A549 (cell line): ENCODE data around the gene NHLH1. TPM values are rescaled to one million over a fixed set of nuclear protein-coding genes. Genes with fewer than 3 reads are reported as not detected.

Experiments used
- ATAC-seq, 2 experiments: fragments of 200-7000 bp in 1 of 2; fragments of >200 bp in 1 of 2; cut with Nextera tagmentation in 1 of 2; cut with Tn5 transposase in 1 of 2; 3 replicates each; pipeline versions ENCODE4 v1.8.0 to v1.9.1; 2018 to 2020; ENCODE audit warnings: mild to moderate bottlenecking in 1 of 2, moderate library complexity in 1 of 2
- CTCF ChIA-PET: fragments of 300-600 bp; sonication (Branson Sonifier 250); formaldehyde crosslinking; extraction: SDS; loops from one replicate; lab custom pipeline; 2021; ENCODE audit warnings: antibody characterized with exemption, inconsistent platforms; lab: Yijun Ruan, JAX
- POLR2A ChIA-PET: fragments of 350-600 bp; formaldehyde crosslinking; extraction: SDS; loops from one replicate; lab custom pipeline; 2021; ENCODE audit warnings: antibody characterized with exemption, inconsistent platforms; lab: Yijun Ruan, JAX
- DNase-seq, 2 experiments: peaks; one replicate each; pipeline versions ENCODE4 v3.0.0 to v3.0.0-alpha.2; 2011 to 2016; ENCODE audit warnings: low read depth in 1 of 2, low spot score in 1 of 2
- FAIRE-seq: peaks from 2 replicates; lab custom pipeline; 2011; peaks lifted over from hg19 to GRCh38; lab: Jason Lieb, UNC
- H3K27ac ChIP-seq, 2 experiments: fragments of >200 bp; sonication (Bioruptor Twin); formaldehyde crosslinking; 3 replicates each; pipeline ENCODE4 v1.5.1; 2016 to 2017
- H3K4me1 ChIP-seq: fragments of >200 bp; sonication (Bioruptor Twin); formaldehyde crosslinking; 3 replicates; pipeline ENCODE4 v1.6.1; 2016
- H3K4me2 ChIP-seq: fragments of >200 bp; sonication (Bioruptor Twin); formaldehyde crosslinking; 3 replicates; pipeline ENCODE4 v1.6.1; 2016
- H3K4me3 ChIP-seq: fragments of >200 bp; sonication (Bioruptor Twin); formaldehyde crosslinking; 3 replicates; pipeline ENCODE4 v1.5.1; 2016
- H3K9me3 ChIP-seq: fragments of >200 bp; sonication (Bioruptor Twin); formaldehyde crosslinking; 3 replicates; pipeline ENCODE4 v1.6.1; 2016
- CBX2 ChIP-seq: fragments of 200-600 bp; sonication (generic); IDR thresholded peaks from 2 replicates; pipeline ENCODE4 v1.6.1; 2016; ENCODE audit warnings: low read depth, mild to moderate bottlenecking, borderline replicate concordance
- CBX8 ChIP-seq: fragments of 200-600 bp; sonication (generic); IDR thresholded peaks from 2 replicates; pipeline ENCODE4 v1.6.1; 2016
- CHD2 ChIP-seq: fragments of 150-350 bp; IDR thresholded peaks from 2 replicates; pipeline ENCODE4 v1.6.1; 2014; ENCODE audit warnings: low read length; ENCODE audit not compliant: partially characterized antibody
- CHD4 ChIP-seq: fragments of 200-600 bp; sonication (generic); IDR thresholded peaks from 2 replicates; pipeline ENCODE4 v1.6.1; 2016; ENCODE audit warnings: antibody characterized with exemption, mild to moderate bottlenecking, borderline replicate concordance
- EHF ChIP-seq: fragments of 250-450 bp; sonication (Bioruptor Pico); IDR thresholded peaks from 2 replicates; pipeline ENCODE4 v1.5.0; 2020; ENCODE audit warnings: mild to moderate bottlenecking
- ESRRA ChIP-seq: fragments of 150-350 bp; IDR thresholded peaks from 2 replicates; pipeline ENCODE4 v1.6.1; 2014; ENCODE audit warnings: mild to moderate bottlenecking, low read length, borderline replicate concordance
- FOXS1 ChIP-seq: fragments of 250-450 bp; sonication (Bioruptor Pico); IDR thresholded peaks from 2 replicates; pipeline ENCODE4 v1.5.0; 2020; ENCODE audit warnings: mild to moderate bottlenecking, moderate library complexity
- HEYL ChIP-seq: fragments of 250-450 bp; sonication (Bioruptor Pico); IDR thresholded peaks from 2 replicates; pipeline ENCODE4 v1.8.0; 2021; ENCODE audit warnings: mild to moderate bottlenecking, moderate library complexity
- KDM1A ChIP-seq: fragments of 200-600 bp; sonication (generic); IDR thresholded peaks from 2 replicates; pipeline ENCODE4 v1.6.1; 2016; ENCODE audit warnings: low read depth, mild to moderate bottlenecking
- MYC ChIP-seq: IDR thresholded peaks from 2 replicates; pipeline ENCODE4 v1.6.1; 2012; ENCODE audit warnings: mild to moderate bottlenecking, inconsistent platforms, low read length, improper control_type of control experiment, borderline replicate concordance
- NFE2L2 ChIP-seq: fragments of 150-350 bp; conservative IDR thresholded peaks from 2 replicates; pipeline ENCODE4 v1.6.1; 2014; ENCODE audit warnings: low read length
- NPAS2 ChIP-seq: fragments of 250-450 bp; sonication (Bioruptor Pico); IDR thresholded peaks from 2 replicates; pipeline ENCODE4 v1.8.0; 2022; ENCODE audit warnings: mild to moderate bottlenecking, moderate library complexity, borderline replicate concordance
- NR3C1 ChIP-seq: fragments of >200 bp; sonication (Bioruptor Twin); formaldehyde crosslinking; IDR thresholded peaks from 3 replicates; pipeline ENCODE4 v1.6.1; 2017
- PHF8 ChIP-seq: fragments of 200-600 bp; sonication (generic); IDR thresholded peaks from 2 replicates; pipeline ENCODE4 v1.6.1; 2016; ENCODE audit warnings: low read depth, mild to moderate bottlenecking, antibody characterized with exemption, moderate library complexity, borderline replicate concordance
- POLR2A ChIP-seq: IDR thresholded peaks from 2 replicates; pipeline ENCODE4 v1.6.1; 2012; ENCODE audit warnings: mild to moderate bottlenecking, low read length
- RAD21 ChIP-seq, 2 experiments: fragments of >200 bp in 1 of 2; sonication (Bioruptor Twin) in 1 of 2; formaldehyde crosslinking in 1 of 2; IDR thresholded peaks in 1 of 2; conservative IDR thresholded peaks in 1 of 2; 2 replicates in 1 of 2; 3 replicates in 1 of 2; pipeline ENCODE4 v1.6.1; 2012 to 2018; ENCODE audit warnings: inconsistent platforms in 1 of 2
- RNF2 ChIP-seq: fragments of 200-600 bp; sonication (generic); IDR thresholded peaks from 2 replicates; pipeline ENCODE4 v1.6.1; 2016; ENCODE audit warnings: low read depth, mild to moderate bottlenecking, antibody characterized with exemption, moderate library complexity, borderline replicate concordance
- whole genome bisulfite sequencing: methylation state at CpG from one replicate; pipeline ENCODE4 v1.1.6; 2017; ENCODE audit errors: missing lambda C conversion rate; 5-methylcytosine and 5-hydroxymethylcytosine counted together
- polyA plus RNA-seq, 4 experiments: library from polyadenylated mRNA; depleted of rRNA in 3 of 4; stranded (reverse); fragments of >200 nt; fragmentation: RNase III in 1 of 4; extraction: RNeasy Plus Mini Kit Qiagen cat#74134 plus additional on column Dnase treatment in 1 of 4; gene quantifications; 2 replicates in 3 of 4; 3 replicates in 1 of 4; pipeline ENCODE4 v1.2.3, GENCODE V29; 2011 to 2017
- TF ChIP-seq, protein P1 (sequence below): fragments of 450-650 bp; IDR thresholded peaks from 2 replicates; pipeline ENCODE4 v1.6.1; 2014; ENCODE audit warnings: antibody characterized with exemption
- TF ChIP-seq, protein P2 (sequence below): fragments of 150-350 bp; IDR thresholded peaks from 2 replicates; pipeline ENCODE4 v1.6.1; 2014; ENCODE audit warnings: low read depth, mild to moderate bottlenecking, low read length
- TF ChIP-seq, protein P3 (sequence below): fragments of 250-450 bp; sonication (Bioruptor Pico); IDR thresholded peaks from 2 replicates; pipeline ENCODE4 v1.5.0; 2020; ENCODE audit warnings: low read depth, mild to moderate bottlenecking, moderate library complexity

The NHLH1 gene
- polyA plus RNA-seq, 2 of the 4 experiments (the other 2 are of a cell fraction), result 0.34 to 0.63 TPM

DNA sequence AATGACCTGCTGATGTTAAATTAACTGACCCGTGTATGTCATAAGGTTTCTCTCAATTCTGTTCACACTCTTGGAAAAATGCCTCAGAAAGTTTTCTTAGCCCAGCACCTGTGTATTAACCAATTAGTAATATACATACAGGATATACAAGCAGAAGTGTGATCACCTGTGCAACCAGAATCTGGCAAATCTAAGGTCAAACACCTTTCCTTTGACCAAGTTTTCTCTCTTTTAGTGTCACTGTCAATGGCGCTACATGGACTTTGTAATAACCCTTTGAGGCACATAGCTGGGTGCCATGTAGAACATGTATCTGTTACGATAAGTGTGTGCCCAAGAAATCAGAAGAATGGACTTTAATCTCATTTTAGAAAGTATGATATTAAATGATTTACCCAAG is 22.6 kb upstream of the NHLH1 start:
- ATAC-seq, result no peak
- 77% methylated on average over 3 of the region's 3 CpGs for WGBS

DNA sequence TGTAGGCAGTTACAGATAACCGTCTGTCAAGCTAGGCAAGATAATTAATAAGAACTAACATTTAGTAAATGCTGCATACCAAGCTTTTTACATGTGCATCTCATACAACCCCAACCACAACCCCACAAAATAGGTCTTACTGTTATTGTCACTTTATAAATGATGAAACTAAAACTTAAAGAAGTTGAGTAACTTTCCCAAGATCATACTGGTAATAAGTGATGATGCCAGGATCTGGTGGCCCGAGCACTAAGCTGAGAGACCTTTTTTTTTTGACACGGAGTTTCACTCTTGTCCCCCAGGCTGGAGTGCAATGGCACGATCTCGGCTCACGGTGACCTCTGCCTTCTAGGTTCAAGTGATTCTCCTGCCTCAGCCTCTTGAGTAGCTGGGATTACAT is 21.9 kb upstream of the NHLH1 start:
- 96% methylated on average over 6 of the region's 6 CpGs for WGBS
- no peak for ATAC-seq
- no peak for DNase-seq
- no peak for FAIRE-seq
- Histone ChIP-seq H3K4me2 (no peak overlapping the region), H3K9me3 (no peaks in the 10 kb centered on the region), H3K4me1 (peaks cover 20% of the 10 kb centered on the region), H3K4me3 (no peak overlapping the region)
- ChIA-PET POLR2A (no interaction called here), CTCF (interaction anchor here (0.7 to 2.7 kb wide), 9 partner anchors 9 to 72 kb away, joined by 3 to 11 read pairs (median 3); no protein-coding TSS in a partner anchor)
- no peak for TF ChIP-seq POLR2A
- TF ChIP-seq NFE2L2, result no peak
- no peak for TF ChIP-seq CBX8
- no peak for TF ChIP-seq FOXS1 (CRISPR knock-in tag)
- TF ChIP-seq, protein P1, sequence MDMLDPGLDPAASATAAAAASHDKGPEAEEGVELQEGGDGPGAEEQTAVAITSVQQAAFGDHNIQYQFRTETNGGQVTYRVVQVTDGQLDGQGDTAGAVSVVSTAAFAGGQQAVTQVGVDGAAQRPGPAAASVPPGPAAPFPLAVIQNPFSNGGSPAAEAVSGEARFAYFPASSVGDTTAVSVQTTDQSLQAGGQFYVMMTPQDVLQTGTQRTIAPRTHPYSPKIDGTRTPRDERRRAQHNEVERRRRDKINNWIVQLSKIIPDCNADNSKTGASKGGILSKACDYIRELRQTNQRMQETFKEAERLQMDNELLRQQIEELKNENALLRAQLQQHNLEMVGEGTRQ, result no peak
- no peak for TF ChIP-seq KDM1A
- no peak for TF ChIP-seq HEYL
- TF ChIP-seq, all 56 proteins: peak for 0
- no peak overlapping the region for H3K27ac ChIP-seq

More for the DNA sequence above, 22.6 kb upstream of the NHLH1 start:
- POLR2A ChIA-PET, result no interaction called here
- no peak for DNase-seq
- peak overlapping the region; percentile 74 for H3K4me2 ChIP-seq
- H3K4me3 ChIP-seq, result peak overlapping the region; percentile 93
- CTCF ChIA-PET, result interaction anchor here (0.7 to 2.7 kb wide), 7 partner anchors 10 to 73 kb away, joined by 3 to 11 read pairs (median 3); no protein-coding TSS in a partner anchor
- peaks cover 20% of the 10 kb centered on the region for H3K4me1 ChIP-seq
- H3K9me3 ChIP-seq, result no peaks in the 10 kb centered on the region
- TF ChIP-seq CHD2, result no peak
- TF ChIP-seq MYC, result no peak
- no peak for TF ChIP-seq CHD4
- no peak for TF ChIP-seq NPAS2
- TF ChIP-seq PHF8, result no peak
- TF ChIP-seq NFE2L2, result no peak
- no peak for TF ChIP-seq ESRRA
- TF ChIP-seq RAD21 (conservative IDR thresholded peaks at IDR 0.05 in 1 of 2, IDR thresholded peaks at IDR 0.05 in 1 of 2), result no peak
- TF ChIP-seq CBX2, result no peak
- TF ChIP-seq POLR2A, result no peak
- TF ChIP-seq FOXS1 (CRISPR knock-in tag), result no peak
- no peak for TF ChIP-seq CBX8
- TF ChIP-seq, protein P2, sequence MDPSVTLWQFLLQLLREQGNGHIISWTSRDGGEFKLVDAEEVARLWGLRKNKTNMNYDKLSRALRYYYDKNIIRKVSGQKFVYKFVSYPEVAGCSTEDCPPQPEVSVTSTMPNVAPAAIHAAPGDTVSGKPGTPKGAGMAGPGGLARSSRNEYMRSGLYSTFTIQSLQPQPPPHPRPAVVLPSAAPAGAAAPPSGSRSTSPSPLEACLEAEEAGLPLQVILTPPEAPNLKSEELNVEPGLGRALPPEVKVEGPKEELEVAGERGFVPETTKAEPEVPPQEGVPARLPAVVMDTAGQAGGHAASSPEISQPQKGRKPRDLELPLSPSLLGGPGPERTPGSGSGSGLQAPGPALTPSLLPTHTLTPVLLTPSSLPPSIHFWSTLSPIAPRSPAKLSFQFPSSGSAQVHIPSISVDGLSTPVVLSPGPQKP, result no peak
- TF ChIP-seq, protein P3, sequence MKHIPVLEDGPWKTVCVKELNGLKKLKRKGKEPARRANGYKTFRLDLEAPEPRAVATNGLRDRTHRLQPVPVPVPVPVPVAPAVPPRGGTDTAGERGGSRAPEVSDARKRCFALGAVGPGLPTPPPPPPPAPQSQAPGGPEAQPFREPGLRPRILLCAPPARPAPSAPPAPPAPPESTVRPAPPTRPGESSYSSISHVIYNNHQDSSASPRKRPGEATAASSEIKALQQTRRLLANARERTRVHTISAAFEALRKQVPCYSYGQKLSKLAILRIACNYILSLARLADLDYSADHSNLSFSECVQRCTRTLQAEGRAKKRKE (CRISPR knock-in tag), result no peak
- TF ChIP-seq NR3C1, result no peak
- TF ChIP-seq, all 56 proteins: peak for 0
- peak overlapping the region; percentile 92 to 93; a peak in 5 of 6 replicates for H3K27ac ChIP-seq
- FAIRE-seq, result no peak

DNA sequence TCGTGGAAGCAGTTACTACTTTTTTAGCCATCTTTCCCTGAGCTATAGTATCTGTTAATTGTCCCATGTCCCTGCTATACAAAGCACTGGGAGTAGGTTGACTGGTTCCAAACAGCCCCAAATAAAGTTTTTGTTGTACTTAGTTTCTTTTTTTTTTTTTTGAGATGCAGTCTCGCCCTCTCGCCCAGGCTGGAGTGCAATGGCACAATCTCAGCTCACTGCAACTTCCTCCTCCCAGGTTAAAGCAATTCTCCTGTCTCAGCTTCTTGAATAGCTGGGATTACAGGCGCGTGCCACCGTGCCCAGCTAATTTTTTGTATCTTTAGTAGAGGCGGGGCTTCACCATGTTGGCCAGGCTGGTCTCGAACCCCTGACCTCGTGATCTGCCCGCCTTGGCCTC is 20.4 kb upstream of the NHLH1 start:
- Histone ChIP-seq H3K9me3 (no peaks in the 10 kb centered on the region), H3K27ac (no peak overlapping the region), H3K4me1 (peaks cover 9% of the 10 kb centered on the region), H3K4me3 (no peak overlapping the region), H3K4me2 (no peak overlapping the region)
- WGBS, result 98% methylated on average over 10 of the region's 10 CpGs
- DNase-seq (no peak), ATAC-seq (no peak), FAIRE-seq (no peak)
- ChIA-PET CTCF (interaction anchor here (0.8 to 2.7 kb wide), 3 partner anchors 30 to 700 kb away, joined by 5 to 13 read pairs (median 5); no protein-coding TSS in a partner anchor), POLR2A (interaction anchor here (0.6 to 0.7 kb wide), 2 partner anchors 15 to 50 kb away, joined by 3 to 4 read pairs; no protein-coding TSS in a partner anchor)
- TF ChIP-seq RNF2 (no peak), NFE2L2 (no peak), EHF (CRISPR knock-in tag) (no peak)
